Lower leg skin (tissue), 4 donors: ENCODE data around the gene HOXB1. TPM values are rescaled to one million over a fixed set of nuclear protein-coding genes. Genes with fewer than 3 reads are reported as not detected.
"Not testable (repeated sequence)": the region's sequence is repeated elsewhere in the genome, so short reads cannot be mapped to it uniquely, and the experiment has no call there.

ENCODE experiments used
- DNase-seq, 2 donors: peaks; one replicate each; pipeline ENCODE4 v3.0.0-alpha.2; 2019; ENCODE audit warnings: low spot score in 2 of 2
- H3K4me3 ChIP-seq: fragments of 200-600 bp; sonication (generic); 2 replicates; pipeline ENCODE4 v1.5.1; 2017; ENCODE audit warnings: mild to moderate bottlenecking, low read depth; ENCODE audit not compliant: poor library complexity, severe bottlenecking
- POLR2A ChIP-seq, 2 donors: fragments of 450-650 bp; IDR thresholded peaks; one replicate each; pipeline ENCODE4 v1.6.1; 2016 to 2017; ENCODE audit warnings: antibody characterized with exemption in 2 of 2, mild to moderate bottlenecking in 1 of 2, moderate library complexity in 1 of 2
- WGBS, 2 donors: methylation state at CpG; one replicate each; pipeline ENCODE4 v1.1.5; 2018; 5-methylcytosine and 5-hydroxymethylcytosine counted together
- intact Hi-C: fragments of 100-400 bp; cut with DNase I; formaldehyde crosslinking; loops from one replicate; pipeline ENCODE4 v1.15.0; 2023; ENCODE audit warnings: low total_unique reads
- microRNA counts, 2 donors: library from miRNA; unstranded; fragments of <30 nt; microRNA quantifications; one replicate each; lab custom pipeline; 2016
- total RNA-seq, 4 donors: library from RNA; depleted of rRNA; stranded (reverse); fragments of >200 nt; gene quantifications; one replicate each; pipeline ENCODE4 v1.1.0, GENCODE V29; 2016
- TF ChIP-seq, protein P1 (sequence below), 3 donors: fragments of 450-650 bp; IDR thresholded peaks; one replicate each; pipeline ENCODE4 v1.5.1; 2016; ENCODE audit warnings: antibody characterized with exemption in 3 of 3, mild to moderate bottlenecking in 3 of 3, moderate library complexity in 2 of 3

Gene HOXB1
- total RNA-seq, 4 donors from 2014 or later, result 0.19 to 0.52 TPM; not detected in 2

DNA sequence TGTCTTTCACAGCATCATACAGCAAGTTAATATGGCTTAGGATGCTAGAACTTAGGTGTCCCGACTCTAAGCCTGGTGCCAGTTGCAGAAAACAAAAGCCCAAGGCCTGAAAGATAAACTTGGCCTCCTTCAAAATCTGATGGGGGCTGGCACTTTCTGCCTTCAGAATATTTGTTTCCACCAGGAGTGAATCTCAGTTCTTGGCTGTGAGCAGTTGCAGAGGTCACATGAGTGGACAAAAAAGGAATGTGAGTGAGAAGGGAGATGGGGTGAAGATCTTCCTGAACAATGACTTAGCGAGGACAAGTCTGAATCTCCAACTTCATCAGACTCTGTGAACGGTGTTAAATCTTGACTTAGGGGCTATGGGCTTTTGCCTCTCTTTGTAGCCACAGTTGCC lies 46.6 kb downstream of the HOXB1 start:
- TF ChIP-seq POLR2A (IDR thresholded peaks at IDR 0.05), result no peak
- TF ChIP-seq, protein P1, sequence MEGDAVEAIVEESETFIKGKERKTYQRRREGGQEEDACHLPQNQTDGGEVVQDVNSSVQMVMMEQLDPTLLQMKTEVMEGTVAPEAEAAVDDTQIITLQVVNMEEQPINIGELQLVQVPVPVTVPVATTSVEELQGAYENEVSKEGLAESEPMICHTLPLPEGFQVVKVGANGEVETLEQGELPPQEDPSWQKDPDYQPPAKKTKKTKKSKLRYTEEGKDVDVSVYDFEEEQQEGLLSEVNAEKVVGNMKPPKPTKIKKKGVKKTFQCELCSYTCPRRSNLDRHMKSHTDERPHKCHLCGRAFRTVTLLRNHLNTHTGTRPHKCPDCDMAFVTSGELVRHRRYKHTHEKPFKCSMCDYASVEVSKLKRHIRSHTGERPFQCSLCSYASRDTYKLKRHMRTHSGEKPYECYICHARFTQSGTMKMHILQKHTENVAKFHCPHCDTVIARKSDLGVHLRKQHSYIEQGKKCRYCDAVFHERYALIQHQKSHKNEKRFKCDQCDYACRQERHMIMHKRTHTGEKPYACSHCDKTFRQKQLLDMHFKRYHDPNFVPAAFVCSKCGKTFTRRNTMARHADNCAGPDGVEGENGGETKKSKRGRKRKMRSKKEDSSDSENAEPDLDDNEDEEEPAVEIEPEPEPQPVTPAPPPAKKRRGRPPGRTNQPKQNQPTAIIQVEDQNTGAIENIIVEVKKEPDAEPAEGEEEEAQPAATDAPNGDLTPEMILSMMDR (IDR thresholded peaks at IDR 0.05), result no peak
- no peak for DNase-seq
- 88 to 92% methylated on average over 3 of the region's 3 CpGs for WGBS, 2 donors
- intact Hi-C loops, result no loop called here
- no peak overlapping the region for H3K4me3 ChIP-seq

DNA sequence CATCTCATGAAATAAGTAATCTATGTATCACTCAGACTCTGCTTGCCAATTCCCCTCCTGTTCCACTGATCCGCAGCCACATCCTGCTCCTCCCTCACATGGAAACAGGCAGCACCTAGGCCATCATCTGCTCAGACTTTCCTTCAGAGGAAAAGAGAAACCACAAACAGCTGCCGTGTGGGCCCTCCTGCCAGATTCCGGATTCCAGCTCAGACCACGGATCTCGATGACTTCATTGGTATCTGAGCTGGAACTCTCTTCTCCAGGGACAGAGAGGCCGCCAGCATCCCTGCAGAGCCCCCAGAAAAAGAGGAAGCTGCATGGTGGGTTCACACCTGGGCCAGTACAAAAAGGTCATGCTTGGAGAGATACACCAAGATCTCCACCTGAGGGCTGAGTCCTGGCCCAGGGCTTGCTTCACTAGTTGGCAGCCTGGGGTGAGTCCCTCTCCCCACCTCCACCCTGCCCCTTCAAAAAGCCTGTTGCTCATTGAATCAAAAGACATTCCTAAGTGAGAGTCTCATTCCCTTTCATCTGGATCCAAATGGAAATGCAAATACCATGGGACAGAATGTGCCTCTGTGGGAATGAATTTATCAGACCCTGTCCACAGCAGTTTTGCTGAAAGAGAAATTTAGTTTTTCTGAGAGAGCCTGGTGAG lies 47.2 kb downstream of the HOXB1 start:
- DNase-seq, result no peak
- WGBS, 2 donors, result 23 to 37% methylated on average over 6 of the region's 6 CpGs
- intact Hi-C loops, result no loop called here
- no peak overlapping the region for H3K4me3 ChIP-seq
- TF ChIP-seq POLR2A (IDR thresholded peaks at IDR 0.05), result no peak

DNA sequence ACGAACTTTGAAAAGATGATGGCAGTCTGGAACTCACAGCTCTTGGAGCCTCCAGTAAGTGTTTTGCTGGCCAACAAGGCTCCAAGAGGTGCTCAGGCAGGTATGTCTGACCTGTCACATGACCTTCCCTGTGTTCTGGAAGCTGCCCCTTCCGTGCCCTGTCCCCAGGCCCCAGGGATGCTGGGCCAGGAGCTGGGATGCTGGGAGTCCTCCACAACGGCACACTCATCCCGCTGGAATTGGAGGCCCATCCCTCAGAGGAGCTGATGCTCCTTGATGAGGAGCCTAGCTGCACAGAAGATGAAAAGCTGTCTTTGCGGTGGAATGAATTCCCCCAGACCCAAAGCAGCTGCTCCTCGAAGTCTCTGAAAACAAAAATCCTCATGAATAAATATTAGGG lies 47.8 kb downstream of the HOXB1 start:
- WGBS, 2 donors, result 44 to 69% methylated on average over 6 of the region's 6 CpGs

DNA sequence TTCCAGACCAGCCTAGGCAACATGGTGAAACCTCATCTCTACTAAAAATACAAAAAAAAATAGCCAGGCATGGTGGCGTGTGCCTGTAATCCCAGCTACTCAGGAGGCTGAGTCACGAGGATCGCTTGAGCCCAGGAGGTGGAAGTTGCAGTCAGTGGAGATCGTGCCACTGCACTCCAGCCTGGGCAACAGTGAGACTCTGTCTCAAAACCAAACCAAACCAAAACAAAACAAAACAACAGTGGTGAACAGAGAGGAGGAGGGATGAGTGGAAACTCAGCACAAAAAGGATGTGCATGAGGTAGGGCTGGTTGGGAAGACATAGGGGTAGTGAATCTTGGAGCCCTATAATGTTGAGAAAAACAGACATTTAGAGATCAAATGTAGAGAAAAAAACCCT lies 48.5 kb downstream of the HOXB1 start:
- H3K4me3 ChIP-seq, intact Hi-C loops, DNase-seq: not testable (repeated sequence)
- WGBS, 2 donors, result 86 to 87% methylated on average over 4 of the region's 4 CpGs

More for the DNA sequence above, 47.8 kb downstream of the HOXB1 start:
- intact Hi-C loops, result no loop called here
- TF ChIP-seq, protein P1 (IDR thresholded peaks at IDR 0.05), result no peak
- TF ChIP-seq POLR2A (IDR thresholded peaks at IDR 0.05), result no peak
- no peak overlapping the region for H3K4me3 ChIP-seq
- no peak for DNase-seq

DNA sequence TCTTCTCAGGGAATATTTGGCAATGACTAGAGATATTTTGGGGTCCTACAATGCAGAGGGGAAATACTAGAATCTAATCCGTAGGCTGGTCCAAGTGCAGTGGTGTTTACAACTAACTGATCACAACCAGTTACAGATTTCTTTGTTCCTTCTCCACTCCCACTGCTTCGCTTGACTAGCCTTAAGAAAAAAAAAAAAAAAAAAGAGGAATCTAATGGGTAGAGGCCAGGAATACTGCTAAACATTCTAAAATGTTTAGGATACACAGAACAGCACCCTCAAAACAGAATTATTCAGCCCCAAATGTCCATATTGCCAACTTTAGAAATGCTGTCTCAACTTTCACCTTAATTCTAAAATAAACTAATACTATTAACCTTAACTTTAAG lies 51.8 kb downstream of the HOXB1 start:
- intact Hi-C loops, result no loop called here
- 85 to 88% methylated on average over 2 of the region's 2 CpGs for WGBS, 2 donors
- TF ChIP-seq, protein P1 (IDR thresholded peaks at IDR 0.05), result no peak
- TF ChIP-seq POLR2A (IDR thresholded peaks at IDR 0.05), result no peak

More for the DNA sequence above, 51.8 kb downstream of the HOXB1 start:
- H3K4me3 ChIP-seq, result no peak overlapping the region
- no peak for DNase-seq

MicroRNAs within 50 kb of the gene (microRNA counts, 767-probe panel; counts per million panel counts)
- microRNA hsa-miR-10a-5p (lab: Ali Mortazavi, UCI), result 358 to 7,572 counts per million in 2 donors

Other genes starting within 250 kb of the HOXB1 start
- 1 to 10 TPM in 1 of 4 donors, under 1 TPM in 1, not detected in 2; 0.99 to 1.2 TPM for gene SKAP1, start 100.8 kb downstream of the HOXB1 start, total RNA-seq
- 10 to 100 TPM in 3 of 4 donors, 1 to 10 TPM in 1; 5.8 to 34.9 (median 20.9) TPM for gene HOXB2, start 14.1 kb upstream of the HOXB1 start, total RNA-seq
- 1 to 10 TPM in 2 of 4 donors, under 1 TPM in 2; 0.42 to 2.9 (median 1.4) TPM for gene HOXB4, start 47.3 kb upstream of the HOXB1 start, total RNA-seq
- gene HOXB3, start 59.2 kb upstream of the HOXB1 start, total RNA-seq, result 10 to 100 TPM in 1 of 4 donors, 1 to 10 TPM in 2, under 1 TPM in 1; 0.97 to 14.1 (median 3.9) TPM
- gene HOXB5, start 62.8 kb upstream of the HOXB1 start, total RNA-seq, result under 1 TPM in 2 of 4 donors, not detected in 2; 0.15 to 0.55 TPM
- gene HOXB6, start 74.0 kb upstream of the HOXB1 start, total RNA-seq, result 1 to 10 TPM in 1 of 4 donors, under 1 TPM in 3; 0.27 to 4.6 (median 0.45) TPM
- 10 to 100 TPM in 1 of 4 donors, 1 to 10 TPM in 3; 1.3 to 11.5 (median 5.3) TPM for gene HOXB7, start 80.0 kb upstream of the HOXB1 start, total RNA-seq
- 1 to 10 TPM in 1 of 4 donors, not detected in 3; 1.4 TPM for gene HOXB8, start 84.3 kb upstream of the HOXB1 start, total RNA-seq
- gene HOXB9, start 95.3 kb upstream of the HOXB1 start, total RNA-seq, result under 1 TPM in 2 of 4 donors, not detected in 2; 0.07 to 0.29 TPM
- gene PRAC1, start 191.5 kb upstream of the HOXB1 start, total RNA-seq, result not detected
- gene PRAC2, start 192.2 kb upstream of the HOXB1 start, total RNA-seq, result not detected
- under 1 TPM in 3 of 4 donors, not detected in 1; 0.07 to 0.84 (median 0.08) TPM for gene HOXB13, start 197.7 kb upstream of the HOXB1 start, total RNA-seq